H1 (cell line): ENCODE results near the gene MYLK2. TPM values are rescaled to one million over a fixed set of nuclear protein-coding genes. Genes with fewer than 3 reads are reported as not detected.

Source experiments
- CTCF ChIA-PET: fragments of 300-600 bp; sonication (Branson Sonifier 250); formaldehyde crosslinking; loops from one replicate; lab custom pipeline; 2021; ENCODE audit not compliant: partially characterized antibody; lab: Charles Lee
- POLR2A ChIA-PET: fragments of 300-600 bp; sonication (Branson Sonifier 250); formaldehyde crosslinking; loops from one replicate; lab custom pipeline; 2021; ENCODE audit warnings: inconsistent platforms; ENCODE audit not compliant: partially characterized antibody; lab: Charles Lee
- DNase-seq, 2 experiments: peaks; one replicate each; pipeline versions ENCODE4 v3.0.0 to v3.0.0-alpha.2; 2010 to 2022; ENCODE audit warnings: low spot score in 2 of 2, low read depth in 1 of 2, mixed read lengths in 1 of 2
- FAIRE-seq: peaks from 2 replicates; lab custom pipeline; 2011; peaks lifted over from hg19 to GRCh38; lab: Jason Lieb, UNC
- H2AFZ ChIP-seq: 2 replicates; pipeline ENCODE4 v1.8.1; 2012; ENCODE audit warnings: low read length, inconsistent platforms
- H2AK5ac ChIP-seq: 2 replicates; pipeline ENCODE4 v1.6.1; 2013; ENCODE audit warnings: low read depth, low read length
- H2BK120ac ChIP-seq: replicated peaks from 2 replicates; pipeline ENCODE3; 2013; ENCODE audit warnings: low read depth, low read length, inconsistent platforms
- H2BK12ac ChIP-seq: 2 replicates; pipeline ENCODE4 v1.6.1; 2013; ENCODE audit warnings: low read depth, low read length
- H2BK15ac ChIP-seq: 2 replicates; pipeline ENCODE4 v1.6.1; 2013; ENCODE audit warnings: low read length
- H2BK20ac ChIP-seq: 2 replicates; pipeline ENCODE4 v1.6.1; 2013; ENCODE audit warnings: low read length
- H2BK5ac ChIP-seq: 2 replicates; pipeline ENCODE4 v1.6.1; 2013; ENCODE audit warnings: low read depth, low read length
- H3K14ac ChIP-seq: 2 replicates; pipeline ENCODE4 v1.6.1; 2013; ENCODE audit warnings: inconsistent platforms; ENCODE audit not compliant: insufficient read length
- H3K18ac ChIP-seq: 2 replicates; pipeline ENCODE4 v1.6.1; 2013; ENCODE audit warnings: low read length; ENCODE audit errors: extremely low read depth
- H3K23ac ChIP-seq: 2 replicates; pipeline ENCODE4 v1.6.1; 2013; ENCODE audit warnings: inconsistent platforms; ENCODE audit not compliant: insufficient read length
- H3K23me2 ChIP-seq: 2 replicates; pipeline ENCODE4 v1.6.1; 2013; ENCODE audit warnings: low read depth, low read length
- H3K27ac ChIP-seq: 2 replicates; pipeline ENCODE4 v1.6.1; 2011; ENCODE audit warnings: low read depth, low read length, inconsistent platforms
- H3K27me3 ChIP-seq, 4 experiments: replicated peaks in 1 of 4; 1 replicate in 1 of 4; 2 replicates in 3 of 4; pipeline versions ENCODE4 v1.6.1 to v1.8.1; 2011 to 2013; ENCODE audit warnings: low read length in 3 of 4, mild to moderate bottlenecking in 3 of 4, inconsistent platforms in 2 of 4, mixed read lengths in 2 of 4, moderate library complexity in 1 of 4; ENCODE audit not compliant: control insufficient read depth in 3 of 4, insufficient read depth in 3 of 4; ENCODE audit errors: extremely low read depth in 1 of 4
- H3K36me3 ChIP-seq, 4 experiments: 2 replicates each; pipeline versions ENCODE4 v1.6.1 to v1.8.1; 2011 to 2013; ENCODE audit warnings: mild to moderate bottlenecking in 4 of 4, low read length in 3 of 4, moderate library complexity in 2 of 4, control low read depth in 1 of 4, inconsistent platforms in 1 of 4; ENCODE audit not compliant: insufficient read depth in 4 of 4, control insufficient read depth in 2 of 4
- H3K4ac ChIP-seq: replicated peaks from 2 replicates; pipeline ENCODE3; 2013; ENCODE audit warnings: low read length, low read depth, mixed read lengths, inconsistent platforms; ENCODE audit not compliant: insufficient read length
- H3K4me1 ChIP-seq, 4 experiments: replicated peaks in 1 of 4; 1 replicate in 1 of 4; 2 replicates in 3 of 4; pipeline versions ENCODE4 v1.6.1 to v1.8.1; 2011 to 2013; ENCODE audit warnings: low read length in 3 of 4, inconsistent platforms in 2 of 4, mixed read lengths in 1 of 4; ENCODE audit not compliant: insufficient read depth in 4 of 4, control insufficient read depth in 3 of 4
- H3K4me2 ChIP-seq, 2 experiments: 2 replicates each; pipeline versions ENCODE4 v1.6.1 to v1.8.1; 2011 to 2013; ENCODE audit warnings: low read depth in 2 of 2, low read length in 2 of 2, control low read depth in 1 of 2, inconsistent platforms in 1 of 2, mild to moderate bottlenecking in 1 of 2; ENCODE audit not compliant: insufficient read depth in 1 of 2
- H3K4me3 ChIP-seq, 4 experiments: fragments of 200-600, 300-600 bp in 1 of 4; sonication (generic), shearing (Covaris generic), sonication (Bioruptor Twin) in 1 of 4; 2 replicates each; pipeline versions ENCODE4 v1.5.1 to v1.8.1; 2011 to 2016; ENCODE audit warnings: low read length in 4 of 4, low read depth in 3 of 4, control low read depth in 2 of 4, inconsistent platforms in 2 of 4, mild to moderate bottlenecking in 2 of 4, mixed read lengths in 1 of 4, moderate library complexity in 1 of 4; ENCODE audit not compliant: insufficient read depth in 2 of 4; ENCODE audit errors: extremely low read depth in 1 of 4
- H3K56ac ChIP-seq: replicated peaks from 2 replicates; pipeline ENCODE3; 2013; ENCODE audit warnings: low read depth, mild to moderate bottlenecking, mixed read lengths, low read length, inconsistent platforms; ENCODE audit not compliant: insufficient read length
- H3K79me1 ChIP-seq: 2 replicates; pipeline ENCODE4 v1.6.1; 2013; ENCODE audit warnings: low read depth, low read length, control low read depth
- H3K79me2 ChIP-seq, 2 experiments: 2 replicates each; pipeline versions ENCODE4 v1.6.1 to v1.8.1; 2012 to 2013; ENCODE audit warnings: low read length in 2 of 2, mild to moderate bottlenecking in 2 of 2, inconsistent platforms in 1 of 2; ENCODE audit not compliant: insufficient read depth in 2 of 2, control insufficient read depth in 1 of 2
- H3K9ac ChIP-seq, 4 experiments: replicated peaks in 1 of 4; 1 replicate in 1 of 4; 2 replicates in 3 of 4; pipeline versions ENCODE4 v1.6.1 to v1.8.1; 2011 to 2013; ENCODE audit warnings: low read depth in 3 of 4, low read length in 3 of 4, control low read depth in 2 of 4, mild to moderate bottlenecking in 2 of 4, moderate library complexity in 2 of 4, inconsistent platforms in 1 of 4; ENCODE audit errors: extremely low read depth in 1 of 4
- H3K9me3 ChIP-seq, 2 experiments: 2 replicates each; pipeline versions ENCODE4 v1.6.1 to v1.8.1; 2012 to 2013; ENCODE audit warnings: mild to moderate bottlenecking in 2 of 2, moderate library complexity in 2 of 2, control low read depth in 1 of 2, inconsistent platforms in 1 of 2, low read depth in 1 of 2, low read length in 1 of 2, mixed read lengths in 1 of 2; ENCODE audit not compliant: insufficient read depth in 2 of 2
- H4K20me1 ChIP-seq, 2 experiments: replicated peaks in 1 of 2; 2 replicates each; pipeline versions ENCODE3 to v1.8.1; 2011 to 2013; ENCODE audit warnings: inconsistent platforms in 2 of 2, low read length in 2 of 2, mild to moderate bottlenecking in 1 of 2; ENCODE audit not compliant: insufficient read depth in 2 of 2, control insufficient read depth in 1 of 2
- H4K5ac ChIP-seq: 2 replicates; pipeline ENCODE4 v1.6.1; 2013; ENCODE audit warnings: low read length, low read depth, mixed read lengths, inconsistent platforms; ENCODE audit not compliant: insufficient read length
- H4K8ac ChIP-seq: 2 replicates; pipeline ENCODE4 v1.8.0; 2013; ENCODE audit warnings: mild to moderate bottlenecking, moderate library complexity, low read length, inconsistent platforms; ENCODE audit not compliant: insufficient read depth; ENCODE audit errors: extremely low read depth
- H4K91ac ChIP-seq: replicated peaks from 2 replicates; pipeline ENCODE3; 2013; ENCODE audit warnings: low read length, mixed read lengths, inconsistent platforms; ENCODE audit not compliant: insufficient read length
- BACH1 ChIP-seq: IDR thresholded peaks from 2 replicates; pipeline ENCODE4 v1.6.1; 2012; ENCODE audit warnings: low read length, improper control_type of control experiment
- E2F6 ChIP-seq: IDR thresholded peaks from 2 replicates; pipeline ENCODE4 v1.6.1; 2012; ENCODE audit warnings: inconsistent platforms
- KDM4A ChIP-seq: IDR thresholded peaks from one replicate; pipeline ENCODE4 v1.7.1; 2012; ENCODE audit warnings: low read depth, mild to moderate bottlenecking, moderate library complexity, low read length, inconsistent platforms; ENCODE audit not compliant: severe bottlenecking
- POLR2A ChIP-seq, 2 experiments: IDR thresholded peaks; 1 replicate in 1 of 2; 2 replicates in 1 of 2; pipeline ENCODE4 v1.6.1; 2011; ENCODE audit warnings: low read depth in 2 of 2, low read length in 2 of 2, mild to moderate bottlenecking in 2 of 2; ENCODE audit errors: control extremely low read depth in 1 of 2
- WGBS, 2 experiments: shearing (Covaris generic) in 1 of 2; methylation state at CpG; one replicate each; pipeline versions ENCODE4 v1.1.6 to v1.1.7; 2013 to 2015; ENCODE audit warnings: low lambda C conversion rate in 2 of 2, mixed read lengths in 2 of 2, inconsistent platforms in 1 of 2, low coverage in 1 of 2, missing lambda C conversion rate in 1 of 2; ENCODE audit not compliant: insufficient replicate concordance in 2 of 2, insufficient coverage in 1 of 2, insufficient read length in 1 of 2; ENCODE audit errors: extremely low coverage in 1 of 2, missing lambda C conversion rate in 1 of 2; 5-methylcytosine and 5-hydroxymethylcytosine counted together
- polyA plus RNA-seq, 7 experiments: library from polyadenylated mRNA; depleted of rRNA in 3 of 7; stranded (reverse) in 5 of 7; unstranded in 2 of 7; fragments of >200 nt in 5 of 7; fragments of 200-250 nt in 2 of 7; gene quantifications; 1 replicate in 5 of 7; 2 replicates in 1 of 7; 4 replicates in 1 of 7; pipeline versions ENCODE4 v1.2.1 to v1.2.3, GENCODE V29; 2011 to 2013; ENCODE audit warnings: missing spikeins in 2 of 7, mixed read lengths in 2 of 7
- total RNA-seq: library from RNA; stranded (reverse); fragmentation: NEBNext Ultra II Directional; extraction: Animal tissue kit (Norgen Biotek cat#: 25700); gene quantifications from 2 replicates; pipeline ENCODE4 v1.2.1, GENCODE V29; 2021

Gene MYLK2
- total and polyA plus RNA-seq, 2 of the 8 experiments (the other 6 are each of a cell fraction or from before 2014, with no cell fraction given), result 0.22 to 0.26 TPM

- WGBS, 2 experiments, result 87% methylated on average over 5 of the region's 5 CpGs; no CpG with 5 or more reads in 1 of the 2 experiments
- H3K9ac ChIP-seq, result no peak overlapping the region
- H4K5ac ChIP-seq, result no peak overlapping the region
- H4K8ac ChIP-seq, result no peak overlapping the region
- H4K91ac ChIP-seq, result no peak overlapping the region
- no peaks in the 10 kb centered on the region for H3K9me3 ChIP-seq
- no peaks in the 10 kb centered on the region for H3K36me3 ChIP-seq
- H3K4me3 ChIP-seq, result no peak overlapping the region
- H3K4me2 ChIP-seq, result no peak overlapping the region
- H2BK120ac ChIP-seq, result no peak overlapping the region
- no peak overlapping the region for H2BK5ac ChIP-seq
- TF ChIP-seq E2F6 (no peak), KDM4A (no peak), POLR2A (IDR thresholded peaks at IDR 0.05; ENCODE audit: control extremely low read depth in 1 of 2, low read depth in 2 of 2, low read length in 2 of 2) (no peak), BACH1 (no peak)
- peaks cover 4% of the 10 kb centered on the region for H3K23me2 ChIP-seq
- no peak overlapping the region for H3K23ac ChIP-seq
- H3K79me1 ChIP-seq, result no peaks in the 10 kb centered on the region
- H3K18ac ChIP-seq, result no peak overlapping the region; the same call in 1 of the 2 replicates
- H3K4me1 ChIP-seq, result peaks cover 4 to 38% (median 32%) of the 10 kb centered on the region in 4 experiments
- H3K4ac ChIP-seq, result no peak overlapping the region
- H3K79me2 ChIP-seq, result no peaks in the 10 kb centered on the region
- no peak overlapping the region; the same call in 1 of the 2 replicates for H2BK12ac ChIP-seq
- DNase-seq (no peak), FAIRE-seq (no peak)
- peaks cover 0 to 10% (median 4%) of the 10 kb centered on the region in 4 experiments; a peak in 6 of 7 replicates for H3K27me3 ChIP-seq
- H3K14ac ChIP-seq, result no peak overlapping the region
- H2AK5ac ChIP-seq, result no peak overlapping the region
- ChIA-PET POLR2A (no interaction called here), CTCF (interaction anchor here (0.7 to 4.2 kb wide), 9 partner anchors 9 to 184 kb away, joined by 3 to 44 read pairs (median 7); partner anchors contain the start of gene PDRG1)
- no peak overlapping the region for H2AFZ ChIP-seq
- H4K20me1 ChIP-seq, result no peaks in the 10 kb centered on the region
- H3K56ac ChIP-seq, result no peak overlapping the region
- no peak overlapping the region for H3K27ac ChIP-seq
- H2BK15ac ChIP-seq, result no peak overlapping the region; the same call in 1 of the 2 replicates
- H2BK20ac ChIP-seq, result no peak overlapping the region
Measured at GRCh38 chr20:31843881-31844280, 24.7 kb downstream of the MYLK2 start.
